ENCODE data around the gene IMMP2L.

- TF ChIP-seq ZNF423 (CRISPR knock-in tag; IDR thresholded peaks at IDR 0.05) (no peak), CTCF (IDR thresholded peaks at IDR 0.05) (no peak)
Observed at GRCh38 chr7:111162692-111163091, 399.6 kb downstream of the IMMP2L start.

Data from WTC11 (cell line).